H1 (cell line): ENCODE data around the gene DDX59. TPM values are rescaled to one million over a fixed set of nuclear protein-coding genes. Genes with fewer than 3 reads are reported as not detected.

Experiments used
- CTCF ChIA-PET: fragments of 300-600 bp; sonication (Branson Sonifier 250); formaldehyde crosslinking; loops from one replicate; lab custom pipeline; 2021; ENCODE audit not compliant: partially characterized antibody; lab: Charles Lee
- POLR2A ChIA-PET: fragments of 300-600 bp; sonication (Branson Sonifier 250); formaldehyde crosslinking; loops from one replicate; lab custom pipeline; 2021; ENCODE audit warnings: inconsistent platforms; ENCODE audit not compliant: partially characterized antibody; lab: Charles Lee
- DNase-seq, 2 experiments: peaks; one replicate each; pipeline versions ENCODE4 v3.0.0 to v3.0.0-alpha.2; 2010 to 2022; ENCODE audit warnings: low spot score in 2 of 2, low read depth in 1 of 2, mixed read lengths in 1 of 2
- FAIRE-seq: peaks from 2 replicates; lab custom pipeline; 2011; peaks lifted over from hg19 to GRCh38; lab: Jason Lieb, UNC
- H2AFZ ChIP-seq: 2 replicates; pipeline ENCODE4 v1.8.1; 2012; ENCODE audit warnings: low read length, inconsistent platforms
- H2AK5ac ChIP-seq: 2 replicates; pipeline ENCODE4 v1.6.1; 2013; ENCODE audit warnings: low read depth, low read length
- H2BK120ac ChIP-seq: replicated peaks from 2 replicates; pipeline ENCODE3; 2013; ENCODE audit warnings: low read depth, low read length, inconsistent platforms
- H2BK12ac ChIP-seq: 2 replicates; pipeline ENCODE4 v1.6.1; 2013; ENCODE audit warnings: low read depth, low read length
- H2BK15ac ChIP-seq: 2 replicates; pipeline ENCODE4 v1.6.1; 2013; ENCODE audit warnings: low read length
- H2BK20ac ChIP-seq: 2 replicates; pipeline ENCODE4 v1.6.1; 2013; ENCODE audit warnings: low read length
- H2BK5ac ChIP-seq: 2 replicates; pipeline ENCODE4 v1.6.1; 2013; ENCODE audit warnings: low read depth, low read length
- H3K14ac ChIP-seq: 2 replicates; pipeline ENCODE4 v1.6.1; 2013; ENCODE audit warnings: inconsistent platforms; ENCODE audit not compliant: insufficient read length
- H3K18ac ChIP-seq: 2 replicates; pipeline ENCODE4 v1.6.1; 2013; ENCODE audit warnings: low read length; ENCODE audit errors: extremely low read depth
- H3K23ac ChIP-seq: 2 replicates; pipeline ENCODE4 v1.6.1; 2013; ENCODE audit warnings: inconsistent platforms; ENCODE audit not compliant: insufficient read length
- H3K23me2 ChIP-seq: 2 replicates; pipeline ENCODE4 v1.6.1; 2013; ENCODE audit warnings: low read depth, low read length
- H3K27ac ChIP-seq: 2 replicates; pipeline ENCODE4 v1.6.1; 2011; ENCODE audit warnings: low read depth, low read length, inconsistent platforms
- H3K27me3 ChIP-seq, 4 experiments: replicated peaks in 1 of 4; 1 replicate in 1 of 4; 2 replicates in 3 of 4; pipeline versions ENCODE4 v1.6.1 to v1.8.1; 2011 to 2013; ENCODE audit warnings: low read length in 3 of 4, mild to moderate bottlenecking in 3 of 4, inconsistent platforms in 2 of 4, mixed read lengths in 2 of 4, moderate library complexity in 1 of 4; ENCODE audit not compliant: control insufficient read depth in 3 of 4, insufficient read depth in 3 of 4; ENCODE audit errors: extremely low read depth in 1 of 4
- H3K36me3 ChIP-seq, 4 experiments: 2 replicates each; pipeline versions ENCODE4 v1.6.1 to v1.8.1; 2011 to 2013; ENCODE audit warnings: mild to moderate bottlenecking in 4 of 4, low read length in 3 of 4, moderate library complexity in 2 of 4, control low read depth in 1 of 4, inconsistent platforms in 1 of 4; ENCODE audit not compliant: insufficient read depth in 4 of 4, control insufficient read depth in 2 of 4
- H3K4ac ChIP-seq: replicated peaks from 2 replicates; pipeline ENCODE3; 2013; ENCODE audit warnings: low read length, low read depth, mixed read lengths, inconsistent platforms; ENCODE audit not compliant: insufficient read length
- H3K4me1 ChIP-seq, 4 experiments: replicated peaks in 1 of 4; 1 replicate in 1 of 4; 2 replicates in 3 of 4; pipeline versions ENCODE4 v1.6.1 to v1.8.1; 2011 to 2013; ENCODE audit warnings: low read length in 3 of 4, inconsistent platforms in 2 of 4, mixed read lengths in 1 of 4; ENCODE audit not compliant: insufficient read depth in 4 of 4, control insufficient read depth in 3 of 4
- H3K4me2 ChIP-seq, 2 experiments: 2 replicates each; pipeline versions ENCODE4 v1.6.1 to v1.8.1; 2011 to 2013; ENCODE audit warnings: low read depth in 2 of 2, low read length in 2 of 2, control low read depth in 1 of 2, inconsistent platforms in 1 of 2, mild to moderate bottlenecking in 1 of 2; ENCODE audit not compliant: insufficient read depth in 1 of 2
- H3K4me3 ChIP-seq, 4 experiments: fragments of 200-600, 300-600 bp in 1 of 4; sonication (generic), shearing (Covaris generic), sonication (Bioruptor Twin) in 1 of 4; 2 replicates each; pipeline versions ENCODE4 v1.5.1 to v1.8.1; 2011 to 2016; ENCODE audit warnings: low read length in 4 of 4, low read depth in 3 of 4, control low read depth in 2 of 4, inconsistent platforms in 2 of 4, mild to moderate bottlenecking in 2 of 4, mixed read lengths in 1 of 4, moderate library complexity in 1 of 4; ENCODE audit not compliant: insufficient read depth in 2 of 4; ENCODE audit errors: extremely low read depth in 1 of 4
- H3K56ac ChIP-seq: replicated peaks from 2 replicates; pipeline ENCODE3; 2013; ENCODE audit warnings: low read depth, mild to moderate bottlenecking, mixed read lengths, low read length, inconsistent platforms; ENCODE audit not compliant: insufficient read length
- H3K79me1 ChIP-seq: 2 replicates; pipeline ENCODE4 v1.6.1; 2013; ENCODE audit warnings: low read depth, low read length, control low read depth
- H3K79me2 ChIP-seq, 2 experiments: 2 replicates each; pipeline versions ENCODE4 v1.6.1 to v1.8.1; 2012 to 2013; ENCODE audit warnings: low read length in 2 of 2, mild to moderate bottlenecking in 2 of 2, inconsistent platforms in 1 of 2; ENCODE audit not compliant: insufficient read depth in 2 of 2, control insufficient read depth in 1 of 2
- H3K9ac ChIP-seq, 4 experiments: replicated peaks in 1 of 4; 1 replicate in 1 of 4; 2 replicates in 3 of 4; pipeline versions ENCODE4 v1.6.1 to v1.8.1; 2011 to 2013; ENCODE audit warnings: low read depth in 3 of 4, low read length in 3 of 4, control low read depth in 2 of 4, mild to moderate bottlenecking in 2 of 4, moderate library complexity in 2 of 4, inconsistent platforms in 1 of 4; ENCODE audit errors: extremely low read depth in 1 of 4
- H3K9me3 ChIP-seq, 2 experiments: 2 replicates each; pipeline versions ENCODE4 v1.6.1 to v1.8.1; 2012 to 2013; ENCODE audit warnings: mild to moderate bottlenecking in 2 of 2, moderate library complexity in 2 of 2, control low read depth in 1 of 2, inconsistent platforms in 1 of 2, low read depth in 1 of 2, low read length in 1 of 2, mixed read lengths in 1 of 2; ENCODE audit not compliant: insufficient read depth in 2 of 2
- H4K20me1 ChIP-seq, 2 experiments: replicated peaks in 1 of 2; 2 replicates each; pipeline versions ENCODE3 to v1.8.1; 2011 to 2013; ENCODE audit warnings: inconsistent platforms in 2 of 2, low read length in 2 of 2, mild to moderate bottlenecking in 1 of 2; ENCODE audit not compliant: insufficient read depth in 2 of 2, control insufficient read depth in 1 of 2
- H4K5ac ChIP-seq: 2 replicates; pipeline ENCODE4 v1.6.1; 2013; ENCODE audit warnings: low read length, low read depth, mixed read lengths, inconsistent platforms; ENCODE audit not compliant: insufficient read length
- H4K8ac ChIP-seq: 2 replicates; pipeline ENCODE4 v1.8.0; 2013; ENCODE audit warnings: mild to moderate bottlenecking, moderate library complexity, low read length, inconsistent platforms; ENCODE audit not compliant: insufficient read depth; ENCODE audit errors: extremely low read depth
- H4K91ac ChIP-seq: replicated peaks from 2 replicates; pipeline ENCODE3; 2013; ENCODE audit warnings: low read length, mixed read lengths, inconsistent platforms; ENCODE audit not compliant: insufficient read length
- CTBP2 ChIP-seq: IDR thresholded peaks from 2 replicates; pipeline ENCODE4 v1.7.0; 2011; ENCODE audit warnings: borderline replicate concordance, mild to moderate bottlenecking, moderate library complexity, mixed read lengths, low read length; ENCODE audit not compliant: insufficient read depth, insufficient read length
- KDM1A ChIP-seq: fragments of 200-600, 300-600 bp; sonication (generic); IDR thresholded peaks from 2 replicates; pipeline ENCODE4 v1.7.1; 2016; ENCODE audit warnings: mild to moderate bottlenecking, low read length, borderline replicate concordance
- MAFK ChIP-seq: IDR thresholded peaks from 2 replicates; pipeline ENCODE4 v1.6.1; 2012; ENCODE audit warnings: low read depth, mild to moderate bottlenecking, improper control_type of control experiment, low read length
- PHF8 ChIP-seq: fragments of 200-600 bp; sonication (generic); conservative IDR thresholded peaks from 2 replicates; pipeline ENCODE4 v1.7.1; 2012; ENCODE audit warnings: low read depth, mild to moderate bottlenecking, inconsistent platforms, low read length, moderate library complexity
- WGBS, 2 experiments: shearing (Covaris generic) in 1 of 2; methylation state at CpG; one replicate each; pipeline versions ENCODE4 v1.1.6 to v1.1.7; 2013 to 2015; ENCODE audit warnings: low lambda C conversion rate in 2 of 2, mixed read lengths in 2 of 2, inconsistent platforms in 1 of 2, low coverage in 1 of 2, missing lambda C conversion rate in 1 of 2; ENCODE audit not compliant: insufficient replicate concordance in 2 of 2, insufficient coverage in 1 of 2, insufficient read length in 1 of 2; ENCODE audit errors: extremely low coverage in 1 of 2, missing lambda C conversion rate in 1 of 2; 5-methylcytosine and 5-hydroxymethylcytosine counted together
- polyA plus RNA-seq, 7 experiments: library from polyadenylated mRNA; depleted of rRNA in 3 of 7; stranded (reverse) in 5 of 7; unstranded in 2 of 7; fragments of >200 nt in 5 of 7; fragments of 200-250 nt in 2 of 7; gene quantifications; 1 replicate in 5 of 7; 2 replicates in 1 of 7; 4 replicates in 1 of 7; pipeline versions ENCODE4 v1.2.1 to v1.2.3, GENCODE V29; 2011 to 2013; ENCODE audit warnings: missing spikeins in 2 of 7, mixed read lengths in 2 of 7
- total RNA-seq: library from RNA; stranded (reverse); fragmentation: NEBNext Ultra II Directional; extraction: Animal tissue kit (Norgen Biotek cat#: 25700); gene quantifications from 2 replicates; pipeline ENCODE4 v1.2.1, GENCODE V29; 2021

Gene DDX59
- total and polyA plus RNA-seq, 2 of the 8 experiments (the other 6 are each of a cell fraction or from before 2014, with no cell fraction given), result 8.3 to 19.4 TPM

DNA sequence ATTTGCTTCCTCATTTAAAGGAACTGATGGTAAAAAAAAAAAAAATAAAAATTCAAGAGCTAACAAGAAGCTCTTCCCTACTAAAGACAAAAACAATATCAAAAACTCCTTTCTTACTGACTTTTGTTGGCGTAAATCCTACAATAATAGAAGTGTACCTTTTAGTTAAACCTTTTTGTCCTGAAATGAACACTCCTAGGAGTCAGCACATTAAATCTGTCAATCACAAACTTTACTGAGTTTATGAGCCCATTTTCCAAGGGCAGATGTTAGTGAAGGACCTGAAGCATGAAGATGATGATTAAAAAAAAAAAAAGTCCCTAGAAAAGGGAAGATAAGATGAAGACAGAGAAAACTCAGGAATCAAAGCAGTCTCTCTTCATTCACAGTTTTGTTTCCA lies 22.6 kb upstream of the DDX59 start:
- Histone ChIP-seq H4K8ac (no peak overlapping the region), H4K20me1 (no peaks in the 10 kb centered on the region), H3K4me1 (peaks cover 0 to 3% (median 0%) of the 10 kb centered on the region in 4 experiments; a peak in 2 of 7 replicates), H3K23ac (no peak overlapping the region), H3K27me3 (no peaks in the 10 kb centered on the region), H3K79me2 (no peaks in the 10 kb centered on the region), H3K4me3 (no peak overlapping the region), H2BK120ac (no peak overlapping the region), H4K5ac (no peak overlapping the region), H2BK20ac (no peak overlapping the region), H3K79me1 (no peaks in the 10 kb centered on the region), H3K27ac (no peak overlapping the region), H2AFZ (no peak overlapping the region), H3K4me2 (no peak overlapping the region), H2BK5ac (no peak overlapping the region), H3K14ac (no peak overlapping the region), H2BK15ac (no peak overlapping the region), H3K18ac (no peak overlapping the region), H4K91ac (no peak overlapping the region), H3K56ac (no peak overlapping the region), H3K36me3 (no peaks in the 10 kb centered on the region), H2AK5ac (no peak overlapping the region), H2BK12ac (no peak overlapping the region), H3K23me2 (no peaks in the 10 kb centered on the region), H3K4ac (no peak overlapping the region), H3K9me3 (no peaks in the 10 kb centered on the region), H3K9ac (no peak overlapping the region)
- ChIA-PET CTCF (interaction anchor here (1.5 kb wide), 1 partner anchor 199 kb away, joined by 3 read pairs; no protein-coding TSS in a partner anchor), POLR2A (no interaction called here)
- DNase-seq (no peak), FAIRE-seq (no peak)
- no peak for TF ChIP-seq CTBP2
- TF ChIP-seq MAFK, result no peak
- TF ChIP-seq KDM1A, result no peak
- TF ChIP-seq PHF8, result no peak
- WGBS, 2 experiments, result 84% methylated on average over 1 of the region's 1 CpG; no CpG with 5 or more reads in 1 of the 2 experiments
